Kidney glomerular epithelial cell (primary cell): ENCODE results near the gene ALK.
A peak's percentile ranks its signal among the peaks of the same experiment; 100 is the strongest.

Experiments
- DNase-seq: peaks from one replicate; lab custom pipeline; 2025; lab: John Stamatoyannopoulos, UW

ALK gene

GRCh38 chr2:29314816-29315571 is 606.4 kb downstream of the ALK start:
- DNase-seq = peak; percentile 40

GRCh38 chr2:29311458-29311857 is 609.9 kb downstream of the ALK start:
- DNase-seq = no peak

- DNase-seq = no peak
These were observed 610.6 kb downstream of the ALK start for GRCh38 chr2:29310650-29311348.

GRCh38 chr2:29309090-29310029 is 612.0 kb downstream of the ALK start:
- peak; percentile 30 for DNase-seq

GRCh38 chr2:29308366-29308765 is 613.0 kb downstream of the ALK start:
- no peak for DNase-seq

GRCh38 chr2:29307519-29307918 is 613.9 kb downstream of the ALK start:
- no peak for DNase-seq

- DNase-seq = no peak
These were observed 615.6 kb downstream of the ALK start for GRCh38 chr2:29305762-29306161.

- peak; percentile 33 for DNase-seq
These were observed 616.9 kb downstream of the ALK start for GRCh38 chr2:29304399-29305060.

GRCh38 chr2:29296585-29296984 is 624.8 kb downstream of the ALK start:
- no peak for DNase-seq

- peak; percentile 18 for DNase-seq
These were observed 625.5 kb downstream of the ALK start for GRCh38 chr2:29295845-29296244.

GRCh38 chr2:29293830-29294438 is 627.5 kb downstream of the ALK start:
- DNase-seq = peak; percentile 14

- DNase-seq = no peak
These were observed 630.9 kb downstream of the ALK start for GRCh38 chr2:29290293-29291047.

- DNase-seq = no peak
These were observed 636.7 kb downstream of the ALK start for GRCh38 chr2:29284671-29285070.

GRCh38 chr2:29281916-29282247 is 639.5 kb downstream of the ALK start:
- DNase-seq = no peak

- DNase-seq = no peak
These were observed 640.1 kb downstream of the ALK start for GRCh38 chr2:29281086-29281915.

GRCh38 chr2:29278966-29279365 is 642.4 kb downstream of the ALK start:
- DNase-seq = no peak

- no peak for DNase-seq
These were observed 645.2 kb downstream of the ALK start for GRCh38 chr2:29276151-29276550.

GRCh38 chr2:29275186-29275585 is 646.2 kb downstream of the ALK start:
- no peak for DNase-seq

- DNase-seq = no peak
These were observed 647.4 kb downstream of the ALK start for GRCh38 chr2:29273685-29274611.
